ENCODE results near the gene DDN.

The DDN gene

DNA sequence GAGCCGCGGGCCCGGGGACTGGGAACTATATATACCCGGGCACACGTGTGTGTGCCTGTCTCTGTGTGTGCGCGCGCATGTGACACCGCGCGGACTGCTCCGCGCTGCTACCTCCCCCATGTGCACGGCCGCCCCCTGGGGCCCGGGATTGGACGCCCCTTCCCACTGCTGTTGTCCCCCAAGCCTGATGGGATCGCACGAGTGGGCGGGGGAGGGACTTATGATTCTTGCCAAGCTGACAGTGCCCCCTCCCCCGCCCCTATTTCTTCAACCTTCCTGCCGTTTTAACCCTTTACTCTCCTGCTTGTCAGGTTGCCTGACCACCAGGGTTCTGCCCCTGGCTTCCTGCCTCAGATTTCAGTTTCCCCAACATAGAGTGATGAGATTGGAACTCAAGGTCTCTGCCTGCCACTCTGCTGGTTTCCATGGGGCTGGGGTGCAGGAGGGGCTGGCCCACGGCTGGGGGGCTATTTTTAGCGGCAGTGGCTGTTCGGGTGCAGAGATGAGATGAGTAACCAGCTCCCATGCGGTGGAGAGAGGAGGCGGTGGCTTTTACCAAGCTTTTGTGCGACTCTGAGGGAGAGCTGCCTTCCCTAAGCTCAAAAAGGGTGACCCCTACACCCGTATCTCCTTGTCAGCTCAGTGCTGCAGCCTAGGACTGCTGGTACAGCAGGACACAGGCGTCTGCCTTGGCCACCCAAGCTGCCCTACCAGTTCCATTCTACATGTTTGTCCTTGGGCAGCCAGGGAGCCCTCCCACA, at the start of gene DDN:
Gene DDN, minus strand, starts transcription at position 5 of the 761 bp plus-strand sequence. CDS start 88 bp downstream, outside the sequence.
- DNase-seq, result peak; percentile 84

GRCh38 chr12:49048953-49049352, 49.8 kb upstream of the DDN start:
- no peak for DNase-seq

DNA sequence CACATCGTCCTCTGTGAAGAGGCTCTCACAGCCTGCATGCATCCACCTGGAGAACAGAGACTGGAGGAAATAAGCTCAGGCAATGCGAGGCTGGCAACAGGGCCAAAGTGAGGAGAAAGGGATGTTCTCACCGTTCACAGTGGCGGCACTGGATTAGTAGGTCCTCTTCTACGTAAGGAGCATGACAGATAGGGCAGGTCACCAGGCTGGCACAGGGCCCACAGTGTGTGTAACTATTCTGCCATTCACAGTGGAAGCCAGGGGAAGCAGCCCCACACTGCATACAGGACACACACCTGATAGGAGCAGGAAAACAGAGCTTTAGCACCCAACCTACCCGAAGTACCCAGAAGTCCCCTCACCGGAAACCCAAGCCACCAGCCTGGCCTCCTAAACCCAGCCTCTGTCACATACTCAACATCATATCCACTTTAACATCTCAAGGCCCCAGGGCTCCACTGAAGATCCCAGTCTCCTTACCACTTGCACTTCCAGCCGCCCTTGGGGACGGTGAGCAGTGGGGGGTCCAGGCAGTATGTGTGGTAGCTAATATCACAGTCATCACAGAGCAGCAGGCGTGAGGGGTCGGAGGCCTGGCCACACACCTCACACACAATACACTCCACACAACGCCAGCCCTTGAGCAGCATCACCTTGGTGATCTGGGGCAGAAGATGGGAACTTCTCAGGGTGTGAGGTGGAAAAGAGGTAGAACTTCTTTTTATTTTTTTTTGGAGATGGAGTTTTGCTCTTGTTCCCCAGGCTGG, 47.1 kb upstream of the DDN start:
- no peak for DNase-seq

DNA sequence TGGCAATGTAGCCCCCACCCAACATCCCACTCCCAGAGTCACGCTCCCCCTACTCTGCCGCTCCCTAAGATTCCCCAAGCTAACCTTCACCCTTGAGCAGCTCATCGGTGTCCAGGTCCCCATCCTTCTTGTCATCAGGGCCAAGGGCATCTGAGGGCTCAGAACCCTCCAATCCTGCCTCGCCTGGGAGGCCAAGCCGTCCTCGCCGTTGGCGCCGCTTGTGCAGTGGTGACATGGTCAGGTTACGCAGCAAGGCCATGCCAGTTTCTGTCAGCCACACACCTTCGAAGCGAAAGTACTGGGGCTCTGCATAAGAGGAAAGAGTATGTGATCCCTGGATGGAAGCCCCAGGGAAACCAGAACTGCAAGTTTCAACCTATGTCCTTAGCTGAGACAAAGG, 45.5 kb upstream of the DDN start:
- no peak for DNase-seq

- peak; percentile 85 for DNase-seq
These were observed 44.7 kb upstream of the DDN start for GRCh38 chr12:49043856-49044258.

GRCh38 chr12:49043241-49043640, 44.1 kb upstream of the DDN start:
- DNase-seq, result no peak

DNA sequence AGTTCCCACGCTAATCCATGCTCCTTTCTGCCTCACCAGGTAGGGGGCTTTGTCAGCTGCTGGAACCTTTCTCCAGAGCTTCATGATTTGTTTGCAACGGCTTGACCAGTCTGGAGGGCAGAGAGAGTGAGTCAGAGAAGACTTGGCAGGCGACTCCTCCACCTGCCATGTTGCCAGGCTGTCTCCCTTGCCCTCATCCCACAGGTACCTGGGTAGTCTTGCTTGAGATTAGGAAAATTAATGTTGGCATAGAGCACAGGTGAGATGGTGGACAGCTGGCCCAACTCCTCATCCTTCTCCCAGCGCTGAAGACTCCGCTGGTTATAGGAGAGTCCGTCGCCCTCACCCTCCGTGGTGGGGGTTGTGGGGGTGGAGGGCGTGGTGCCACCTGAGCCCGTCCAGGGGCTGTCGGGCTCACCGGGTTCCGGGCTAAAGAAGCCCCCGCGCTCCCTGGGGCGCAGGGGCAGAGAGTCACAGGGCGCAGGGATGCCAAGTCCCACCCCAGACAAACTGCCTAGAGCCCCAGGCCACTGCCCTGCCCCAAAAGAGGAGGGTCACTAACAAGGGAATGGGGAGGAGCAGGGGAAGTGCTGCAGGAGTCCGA, 42.8 kb upstream of the DDN start:
- DNase-seq, result no peak

DNA sequence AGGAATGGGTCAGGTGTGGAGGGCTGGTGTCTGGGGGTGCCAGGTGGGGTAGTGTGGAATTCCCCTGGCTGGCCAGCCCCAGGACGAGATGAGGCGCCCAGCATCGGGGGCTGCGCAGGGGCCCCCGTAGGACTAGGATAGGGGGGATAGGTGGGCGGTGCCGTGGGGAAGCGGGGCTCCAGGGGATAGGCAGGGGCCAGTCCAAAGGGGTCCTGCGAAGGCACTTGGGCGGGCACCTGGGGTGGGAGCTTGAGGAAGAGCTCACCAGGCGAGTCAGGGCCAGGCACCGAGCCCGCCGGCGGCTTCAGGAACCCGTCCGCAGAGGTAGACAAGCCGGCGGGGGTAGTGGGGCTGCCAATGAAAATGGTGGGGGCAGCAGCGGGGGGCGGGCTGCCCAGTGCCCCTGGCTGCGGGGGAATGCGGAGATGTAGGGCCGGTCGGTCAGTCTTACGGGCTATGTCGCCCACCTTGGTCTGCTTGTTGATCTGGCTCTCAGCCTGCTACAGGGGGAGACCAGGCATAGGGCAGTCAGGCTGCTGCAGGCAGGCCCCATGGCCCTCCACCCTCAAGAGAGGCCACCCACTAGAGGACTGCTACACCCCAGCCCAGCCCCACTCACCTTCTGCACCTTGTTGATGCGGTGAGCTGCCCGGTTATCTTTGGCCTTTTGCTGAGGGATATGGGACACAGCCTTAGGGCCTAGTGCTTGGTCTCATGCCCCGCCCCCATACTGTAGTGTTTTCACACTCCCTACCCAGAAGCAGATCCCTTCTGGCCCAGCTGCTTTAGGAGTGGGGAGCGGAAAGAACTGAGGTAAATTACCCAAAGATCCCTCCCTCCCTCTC, 42.1 kb upstream of the DDN start:
- no peak for DNase-seq

- no peak for DNase-seq
These were observed 41.2 kb upstream of the DDN start for GRCh38 chr12:49040364-49040855.

GRCh38 chr12:49039421-49040363, 40.5 kb upstream of the DDN start:
- DNase-seq, result no peak

DNA sequence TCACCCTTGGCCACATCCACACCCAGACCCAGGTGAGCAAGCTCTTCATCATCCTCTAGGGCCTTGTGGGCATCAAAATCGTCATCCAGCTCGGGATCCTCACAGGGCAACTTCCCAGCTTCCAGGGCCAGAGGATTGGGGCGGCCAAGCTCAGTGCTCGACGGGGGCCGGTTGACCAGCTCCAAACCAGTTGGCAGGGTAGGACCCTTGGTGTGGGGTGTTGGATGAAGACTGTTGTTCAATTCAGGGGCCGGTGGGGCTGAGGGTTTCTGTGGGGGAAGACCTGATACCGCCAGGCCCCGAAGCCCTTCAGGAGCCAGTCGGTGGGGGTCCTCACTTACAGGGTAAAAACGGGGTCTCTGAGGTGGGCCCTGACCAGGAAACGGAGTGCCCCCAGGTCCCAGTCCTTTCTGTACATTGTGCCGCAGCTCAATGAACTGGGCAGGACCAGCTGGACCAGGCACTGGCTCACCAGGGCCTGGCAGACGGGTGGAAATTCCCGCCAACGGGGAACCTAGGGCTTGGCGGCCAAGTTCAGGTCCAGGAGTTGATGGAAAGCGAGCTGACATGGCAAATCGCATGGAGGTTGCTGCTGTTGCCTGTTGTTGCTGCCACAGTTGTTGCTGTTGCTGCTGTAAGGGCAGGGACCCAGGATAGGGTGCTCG, 39.2 kb upstream of the DDN start:
- no peak for DNase-seq

- no peak for DNase-seq
These were observed 38.7 kb upstream of the DDN start for GRCh38 chr12:49037947-49038237.

- no peak for DNase-seq
These were observed 38.2 kb upstream of the DDN start for GRCh38 chr12:49037111-49037946.

DNA sequence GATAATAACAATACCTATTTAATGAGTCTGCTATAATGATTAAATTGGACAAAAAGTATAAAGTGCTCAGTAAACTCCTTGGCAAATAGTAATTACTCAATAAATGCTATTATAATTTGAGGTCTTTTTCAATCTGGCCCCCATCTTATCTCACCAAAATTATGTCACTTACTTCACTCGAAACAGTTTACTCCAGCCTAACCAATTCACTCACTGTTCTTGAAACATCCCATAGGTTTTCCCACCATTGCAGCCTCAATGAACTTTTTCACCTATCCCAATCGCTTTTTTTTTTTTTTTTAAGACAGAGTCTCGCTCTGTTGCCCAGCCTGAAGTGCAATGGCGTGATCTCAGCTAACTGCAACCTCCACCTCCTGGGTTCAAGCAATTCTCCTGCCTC, 36.9 kb upstream of the DDN start:
- DNase-seq, result no peak

DNA sequence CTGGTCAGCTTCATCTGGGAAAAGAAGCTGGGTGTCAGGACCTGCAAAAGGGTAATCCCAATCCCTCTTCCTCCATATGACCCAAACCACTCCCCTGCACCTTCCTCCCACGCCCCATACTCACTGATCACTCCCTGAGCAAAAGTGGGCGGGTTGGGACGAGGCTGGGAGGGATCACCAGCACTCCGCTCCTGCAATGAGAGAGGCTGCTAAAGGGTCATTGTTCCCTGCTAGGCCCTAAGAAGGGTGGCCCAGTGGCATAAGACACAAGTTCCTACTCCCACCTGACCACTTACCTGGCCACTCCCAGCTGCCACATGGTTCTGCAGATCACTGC, 35.1 kb upstream of the DDN start:
- no peak for DNase-seq

DNA sequence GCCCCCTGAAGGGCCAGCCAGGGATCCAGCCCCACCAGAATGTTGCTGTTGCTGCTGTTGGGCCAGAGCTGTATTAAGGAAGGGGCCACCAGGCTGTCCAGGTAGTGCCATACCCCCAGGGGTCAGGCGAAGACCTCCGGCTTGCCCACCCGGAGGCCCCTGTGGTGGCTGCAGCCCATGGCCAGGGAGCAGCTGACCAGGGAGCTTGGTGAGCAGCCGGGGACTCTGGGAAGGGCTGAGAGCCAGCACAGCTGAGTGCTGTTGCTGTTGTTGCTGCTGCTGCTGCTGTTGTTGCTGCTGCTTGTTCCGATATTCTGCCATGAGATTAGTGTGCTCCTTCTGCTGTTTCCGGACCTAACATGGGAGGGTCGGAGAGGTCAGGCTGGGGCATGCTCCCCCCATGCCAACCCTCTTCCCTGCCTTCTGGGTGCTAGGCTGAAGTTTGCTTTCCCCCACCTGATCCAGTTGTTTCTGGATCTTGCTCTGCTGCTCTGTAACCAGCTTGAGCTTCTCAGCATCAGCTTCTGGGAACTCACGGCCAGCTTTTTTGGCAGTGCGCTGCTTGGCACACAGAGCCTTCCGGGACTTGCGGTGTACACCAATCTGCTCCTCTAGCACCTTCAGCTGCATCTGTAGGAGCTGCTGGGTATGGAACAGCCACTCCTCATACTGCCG, 34.6 kb upstream of the DDN start:
- DNase-seq, result no peak

DNA sequence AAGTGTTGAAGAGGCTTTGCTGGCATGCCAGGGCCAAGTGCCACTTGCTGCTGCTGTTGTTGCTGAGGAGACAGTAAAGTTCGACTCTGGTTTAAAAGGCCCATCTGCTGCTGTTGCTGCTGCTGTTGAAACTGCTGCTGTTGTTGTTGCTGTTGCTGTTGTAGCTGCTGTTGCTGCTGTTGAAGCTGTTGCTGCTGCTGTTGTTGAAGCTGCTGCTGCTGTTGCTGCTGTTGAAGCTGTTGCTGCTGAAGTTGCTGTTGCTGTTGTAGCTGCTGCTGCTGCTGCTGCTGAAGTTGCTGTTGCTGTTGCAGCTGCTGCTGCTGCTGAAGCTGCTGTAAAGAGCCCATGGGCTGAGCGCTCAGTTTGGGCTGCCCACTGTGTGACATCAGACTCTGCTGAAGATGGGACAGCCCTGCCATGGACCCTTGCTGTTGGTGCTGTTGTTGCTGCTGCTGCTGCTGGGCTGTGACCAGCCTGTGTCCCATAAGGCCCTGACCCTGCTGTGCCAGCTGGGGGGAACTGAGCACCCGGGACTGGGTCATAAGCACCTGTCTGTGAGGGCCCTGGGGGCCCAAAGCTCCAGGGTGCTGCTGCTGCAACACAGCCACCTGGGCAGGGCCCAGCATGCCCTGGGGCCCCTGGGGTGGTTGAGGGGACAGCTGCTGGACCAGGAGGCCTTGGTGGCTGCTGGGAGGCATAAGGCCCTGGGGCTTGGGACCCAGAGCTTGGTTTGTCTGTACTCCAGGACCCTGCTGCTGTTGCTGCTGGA, 33.7 kb upstream of the DDN start:
- DNase-seq, result no peak

- no peak for DNase-seq
These were observed 33.1 kb upstream of the DDN start for GRCh38 chr12:49032276-49032675.

DNA sequence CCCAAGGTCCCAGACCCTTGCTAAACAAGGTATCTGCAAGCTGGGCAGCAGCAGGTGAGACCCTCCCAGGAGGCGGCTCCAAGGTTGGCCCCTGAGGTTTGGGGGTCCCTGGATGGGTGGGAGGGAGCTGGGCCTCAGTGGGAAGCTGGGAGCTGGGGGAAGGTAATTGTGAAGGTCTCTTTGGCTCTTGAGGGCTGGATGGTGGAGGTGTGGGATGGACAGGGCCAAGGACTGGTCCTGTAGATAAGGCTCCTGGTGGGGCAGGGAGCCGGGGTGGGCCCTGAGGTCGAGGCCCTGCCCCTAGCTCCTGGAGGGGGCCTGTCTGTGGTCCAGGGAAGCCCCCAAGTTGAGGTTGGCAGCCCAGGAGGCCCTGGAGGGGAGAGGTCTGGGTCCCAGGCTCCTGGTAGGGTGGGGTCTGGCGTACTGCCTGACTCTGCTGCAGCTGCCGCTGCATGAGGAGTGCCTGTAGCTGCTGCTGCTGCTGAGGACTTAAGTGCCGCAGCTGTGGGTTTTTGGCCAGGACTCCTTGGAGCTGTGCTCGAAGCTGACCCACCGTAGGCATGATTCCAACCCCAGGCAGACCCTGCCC, 32.5 kb upstream of the DDN start:
- no peak for DNase-seq
